GM12878 (cell line): ENCODE results near the gene MCTS1. TPM values are rescaled to one million over a fixed set of nuclear protein-coding genes. Genes with fewer than 3 reads are reported as not detected.

ENCODE experiments used
- BCL11A ChIP-seq: IDR thresholded peaks from 2 replicates; pipeline ENCODE4 v1.6.1; 2011; ENCODE audit warnings: low read depth, low read length
- BRCA1 ChIP-seq: IDR thresholded peaks from 2 replicates; pipeline ENCODE4 v1.6.1; 2011; ENCODE audit warnings: low read depth, low read length, improper control_type of control experiment
- DPF2 ChIP-seq: fragments of 450-650 bp; IDR thresholded peaks from 2 replicates; pipeline ENCODE4 v1.6.1; 2017; ENCODE audit warnings: mild to moderate bottlenecking
- EGR1 ChIP-seq, 2 experiments: IDR thresholded peaks; 1 replicate in 1 of 2; 2 replicates in 1 of 2; pipeline ENCODE4 v1.6.1; 2011 to 2012; ENCODE audit warnings: low read depth in 2 of 2, low read length in 2 of 2, borderline replicate concordance in 1 of 2, mild to moderate bottlenecking in 1 of 2, moderate library complexity in 1 of 2
- IKZF1 ChIP-seq: fragments of 450-650 bp; conservative IDR thresholded peaks from 2 replicates; pipeline ENCODE4 v1.6.1; 2017; ENCODE audit warnings: antibody characterized with exemption, mild to moderate bottlenecking
- IRF3 ChIP-seq: fragments of 450-650 bp; IDR thresholded peaks from 2 replicates; pipeline ENCODE4 v1.6.1; 2014; ENCODE audit warnings: mild to moderate bottlenecking
- KDM1A ChIP-seq: fragments of 200-600 bp; sonication (generic); IDR thresholded peaks from 2 replicates; pipeline ENCODE4 v1.6.1; 2016; ENCODE audit warnings: borderline replicate concordance
- MTA3 ChIP-seq: IDR thresholded peaks from 2 replicates; pipeline ENCODE4 v1.6.1; 2012; ENCODE audit warnings: low read length, inconsistent platforms, borderline replicate concordance
- MXI1 ChIP-seq: fragments of 150-350 bp; IDR thresholded peaks from 2 replicates; pipeline ENCODE4 v1.6.1; 2011; ENCODE audit warnings: low read depth, mild to moderate bottlenecking, inconsistent platforms, low read length, improper control_type of control experiment
- NFIC ChIP-seq: IDR thresholded peaks from 2 replicates; pipeline ENCODE4 v1.6.1; 2012; ENCODE audit warnings: low read depth, mild to moderate bottlenecking, inconsistent platforms, low read length, moderate library complexity
- NFYA ChIP-seq: IDR thresholded peaks from 2 replicates; pipeline ENCODE4 v1.6.1; 2011; ENCODE audit warnings: low read depth, mild to moderate bottlenecking, low read length, improper control_type of control experiment, borderline replicate concordance
- NR2C1 ChIP-seq: fragments of 450-650 bp; IDR thresholded peaks from 2 replicates; pipeline ENCODE4 v1.6.1; 2017; ENCODE audit warnings: antibody characterized with exemption, mild to moderate bottlenecking, moderate library complexity
- NRF1 ChIP-seq: conservative IDR thresholded peaks from 2 replicates; pipeline ENCODE4 v1.6.1; 2011; ENCODE audit warnings: mild to moderate bottlenecking, low read depth, low read length, improper control_type of control experiment
- PAX8 ChIP-seq: fragments of 450-650 bp; IDR thresholded peaks from 2 replicates; pipeline ENCODE4 v1.6.1; 2017; ENCODE audit warnings: mild to moderate bottlenecking, moderate library complexity
- SUZ12 ChIP-seq: fragments of 200-600 bp; sonication (generic); IDR thresholded peaks from one replicate; pipeline ENCODE4 v1.6.1; 2018; ENCODE audit warnings: antibody characterized with exemption, mild to moderate bottlenecking; ENCODE audit not compliant: unreplicated experiment
- TCF3 ChIP-seq: IDR thresholded peaks from 2 replicates; pipeline ENCODE4 v1.6.1; 2012; ENCODE audit warnings: low read depth, mild to moderate bottlenecking, low read length, borderline replicate concordance; ENCODE audit not compliant: insufficient read depth
- USF1 ChIP-seq: IDR thresholded peaks from 2 replicates; pipeline ENCODE4 v1.6.1; 2011; ENCODE audit warnings: borderline replicate concordance, low read depth, mild to moderate bottlenecking, moderate library complexity, mixed read lengths, low read length; ENCODE audit not compliant: insufficient read depth; ENCODE audit errors: extremely low read length
- ZNF274 ChIP-seq: IDR thresholded peaks from one replicate; pipeline ENCODE4 v1.8.0; 2011; ENCODE audit not compliant: insufficient read length, insufficient read depth
- ZNF687 ChIP-seq: fragments of 450-650 bp; IDR thresholded peaks from 2 replicates; pipeline ENCODE4 v1.6.1; 2017; ENCODE audit warnings: mild to moderate bottlenecking, moderate library complexity
- polyA plus RNA-seq, 11 experiments: library from polyadenylated mRNA; depleted of rRNA in 4 of 11; unstranded in 6 of 11; stranded (reverse) in 5 of 11; fragments of >200 nt; fragmentation: Nextera tagmentation in 4 of 11; fragmentation: Illumina TruSeq in 1 of 11; extraction: Ambion mirVana in 4 of 11; extraction: Trizol in 1 of 11; gene quantifications; 1 replicate in 1 of 11; 2 replicates in 10 of 11; pipeline versions ENCODE4 v1.2.1 to v1.2.3, GENCODE V29; 2011 to 2016; ENCODE audit warnings: inconsistent platforms in 2 of 11, missing spikeins in 2 of 11, low read depth in 1 of 11
- total RNA-seq, 4 experiments: library from RNA; depleted of rRNA in 3 of 4; stranded (reverse); fragments of >200 nt in 3 of 4; fragmentation: Illumina TruSeq in 1 of 4; extraction: Trizol in 1 of 4; gene quantifications; 2 replicates each; pipeline versions ENCODE4 v1.2.1 to v1.2.3, GENCODE V29; 2013 to 2021
- TF ChIP-seq, protein P1 (sequence below): fragments of 450-650 bp; IDR thresholded peaks from 2 replicates; pipeline ENCODE4 v1.6.1; 2017; ENCODE audit warnings: low read depth, mild to moderate bottlenecking, moderate library complexity
- TF ChIP-seq, protein P2 (sequence below): IDR thresholded peaks from 2 replicates; pipeline ENCODE4 v1.6.1; 2011; ENCODE audit warnings: borderline replicate concordance, low read depth, mild to moderate bottlenecking, moderate library complexity, low read length; ENCODE audit not compliant: insufficient read depth, poor library complexity, severe bottlenecking

The MCTS1 gene
- total and polyA plus RNA-seq, 10 of the 15 experiments (the other 5 are each of a cell fraction or from before 2014, with no cell fraction given), result 59.5 to 238 (median 115) TPM

GRCh38 chrX:120560842-120561633 is 42.9 kb upstream of the MCTS1 start, which contains the start of gene CUL4B (continued):
- TF ChIP-seq, protein P1, sequence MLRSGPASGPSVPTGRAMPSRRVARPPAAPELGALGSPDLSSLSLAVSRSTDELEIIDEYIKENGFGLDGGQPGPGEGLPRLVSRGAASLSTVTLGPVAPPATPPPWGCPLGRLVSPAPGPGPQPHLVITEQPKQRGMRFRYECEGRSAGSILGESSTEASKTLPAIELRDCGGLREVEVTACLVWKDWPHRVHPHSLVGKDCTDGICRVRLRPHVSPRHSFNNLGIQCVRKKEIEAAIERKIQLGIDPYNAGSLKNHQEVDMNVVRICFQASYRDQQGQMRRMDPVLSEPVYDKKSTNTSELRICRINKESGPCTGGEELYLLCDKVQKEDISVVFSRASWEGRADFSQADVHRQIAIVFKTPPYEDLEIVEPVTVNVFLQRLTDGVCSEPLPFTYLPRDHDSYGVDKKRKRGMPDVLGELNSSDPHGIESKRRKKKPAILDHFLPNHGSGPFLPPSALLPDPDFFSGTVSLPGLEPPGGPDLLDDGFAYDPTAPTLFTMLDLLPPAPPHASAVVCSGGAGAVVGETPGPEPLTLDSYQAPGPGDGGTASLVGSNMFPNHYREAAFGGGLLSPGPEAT, result no peak
- TF ChIP-seq BRCA1 (no peak), TCF3 (no peak), SUZ12 (no peak), NFYA (no peak), NRF1 (no peak), USF1 (peak; percentile 84), MTA3 (no peak), ZNF687 (no peak), ZNF274 (no peak), NR2C1 (no peak), PAX8 (no peak), KDM1A (no peak), EGR1 (IDR thresholded peaks at IDR 0.05; ENCODE audit: borderline replicate concordance in 1 of 2, low read depth in 2 of 2, low read length in 2 of 2) (peak in 1 of 2 experiments; percentile 84; a peak in 2 of 3 replicates), BCL11A (no peak), DPF2 (no peak), MXI1 (0 out of 2 replicates have a peak, but pooled peaks have one; percentile 12), IRF3 (no peak), IKZF1 (peak; percentile 89), NFIC (no peak)
- TF ChIP-seq, protein P2, sequence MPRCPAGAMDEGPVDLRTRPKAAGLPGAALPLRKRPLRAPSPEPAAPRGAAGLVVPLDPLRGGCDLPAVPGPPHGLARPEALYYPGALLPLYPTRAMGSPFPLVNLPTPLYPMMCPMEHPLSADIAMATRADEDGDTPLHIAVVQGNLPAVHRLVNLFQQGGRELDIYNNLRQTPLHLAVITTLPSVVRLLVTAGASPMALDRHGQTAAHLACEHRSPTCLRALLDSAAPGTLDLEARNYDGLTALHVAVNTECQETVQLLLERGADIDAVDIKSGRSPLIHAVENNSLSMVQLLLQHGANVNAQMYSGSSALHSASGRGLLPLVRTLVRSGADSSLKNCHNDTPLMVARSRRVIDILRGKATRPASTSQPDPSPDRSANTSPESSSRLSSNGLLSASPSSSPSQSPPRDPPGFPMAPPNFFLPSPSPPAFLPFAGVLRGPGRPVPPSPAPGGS, result no peak
